Aortic smooth muscle cell (primary cell): ENCODE data around the gene TIMM10. TPM values are rescaled to one million over a fixed set of nuclear protein-coding genes. Genes with fewer than 3 reads are reported as not detected.

ENCODE experiments used
- total RNA-seq: library from RNA; depleted of rRNA; stranded (reverse); fragments of >200 nt; gene quantifications from 2 replicates; pipeline ENCODE4 v1.2.3, GENCODE V29; 2014

The TIMM10 gene
- total RNA-seq = 50.9 and 68.6 TPM in 2 replicates

GRCh38 chr11:57530596-57531507 lies at the start of gene TIMM10:
TIMM10 (minus strand) TSS chr11:57530754; CDS start chr11:57530189, 565 bp downstream.

GRCh38 chr11:57567515-57568329 lies 37.2 kb upstream of the TIMM10 start, which contains the start of gene UBE2L6:
UBE2L6 (minus strand) TSS chr11:57567672; CDS start chr11:57567611, 61 bp downstream.

GRCh38 chr11:57536947-57537619 lies 6.5 kb upstream of the TIMM10 start, which contains the start of gene SMTNL1:
SMTNL1 (plus strand) TSS chr11:57537595; CDS start chr11:57542643, 5,048 bp downstream.

GRCh38 chr11:57515332-57516060 lies 15.1 kb downstream of the TIMM10 start, which contains the start of gene SLC43A1:
SLC43A1 (minus strand) TSS chr11:57515702; CDS start chr11:57514111, 1,591 bp downstream.

Other genes starting within 250 kb of the TIMM10 start
- gene TNKS1BP1, start 205.8 kb downstream of the TIMM10 start, total RNA-seq = 57.5 and 73.6 TPM in 2 replicates
- 63.7 and 83.0 TPM in 2 replicates for gene SSRP1, start 194.9 kb downstream of the TIMM10 start, total RNA-seq
- not detected in 2 replicates for gene P2RX3, start 192.4 kb downstream of the TIMM10 start, total RNA-seq
- gene PRG3, start 149.6 kb downstream of the TIMM10 start, total RNA-seq = not detected in 2 replicates
- not detected in 2 replicates for gene PRG2, start 140.1 kb downstream of the TIMM10 start, total RNA-seq
- 10.3 and 16.4 TPM in 2 replicates for gene SLC43A3, start 103.6 kb downstream of the TIMM10 start, total RNA-seq
- gene RTN4RL2, start 70.2 kb downstream of the TIMM10 start, total RNA-seq = not detected in 2 replicates
- 6.2 and 8.3 TPM in 2 replicates for gene SLC43A1, start 15.1 kb downstream of the TIMM10 start, total RNA-seq
- gene SMTNL1, start 6.8 kb upstream of the TIMM10 start, total RNA-seq = not detected in 2 replicates
- gene UBE2L6, start 36.9 kb upstream of the TIMM10 start, total RNA-seq = 44.3 and 44.8 TPM in 2 replicates
- gene SERPING1, start 66.9 kb upstream of the TIMM10 start, total RNA-seq = 6.3 and 9.5 TPM in 2 replicates
- gene YPEL4, start 119.2 kb upstream of the TIMM10 start, total RNA-seq = 0.79 and 1.4 TPM in 2 replicates
- gene CLP1, start 127.0 kb upstream of the TIMM10 start, total RNA-seq = 11.8 and 14.9 TPM in 2 replicates
- gene ZDHHC5, start 137.4 kb upstream of the TIMM10 start, total RNA-seq = 30.7 and 33.3 TPM in 2 replicates
- gene MED19, start 181.5 kb upstream of the TIMM10 start, total RNA-seq = 17.5 and 20.9 TPM in 2 replicates
- 50.0 and 65.5 TPM in 2 replicates for gene TMX2, start 181.8 kb upstream of the TIMM10 start, total RNA-seq
- 61.3 and 74.1 TPM in 2 replicates for gene SELENOH, start 210.7 kb upstream of the TIMM10 start, total RNA-seq
- gene BTBD18, start 221.1 kb upstream of the TIMM10 start, total RNA-seq = not detected in 2 replicates
- gene CTNND1, start 231.0 kb upstream of the TIMM10 start, total RNA-seq = 94.1 and 118 TPM in 2 replicates